GM18526 (cell line): ENCODE results near the gene EMC8.

Source experiments
- POLR2A ChIP-seq: IDR thresholded peaks from 3 replicates; pipeline ENCODE4 v1.6.1; 2011; ENCODE audit not compliant: insufficient read length; ENCODE audit errors: extremely low read depth

The EMC8 gene

DNA sequence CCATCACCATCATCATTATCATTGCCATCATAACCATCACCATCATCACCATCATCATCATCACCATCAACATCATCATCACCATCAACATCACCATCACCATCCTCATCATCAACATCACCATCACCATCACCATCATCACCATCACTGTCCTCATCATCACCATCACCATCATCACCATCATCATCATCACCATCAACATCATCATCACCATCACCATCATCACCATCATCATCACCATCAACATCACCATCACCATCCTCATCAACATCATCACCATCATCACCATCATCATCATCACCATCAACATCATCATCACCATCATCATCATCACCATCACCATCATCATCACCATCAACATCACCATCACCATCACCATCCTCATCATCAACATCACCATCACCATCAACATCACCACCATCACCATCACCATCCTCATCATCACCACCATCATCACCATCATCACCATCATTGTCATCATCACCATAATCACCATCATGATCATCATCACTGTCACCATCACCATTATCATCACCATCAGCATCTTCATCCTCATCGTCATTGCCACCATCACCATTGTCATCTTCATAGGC lies 24.1 kb upstream of the EMC8 start:
- no peak for TF ChIP-seq POLR2A

GRCh38 chr16:85822145-85822544 lies 22.8 kb upstream of the EMC8 start:
- no peak for TF ChIP-seq POLR2A

DNA sequence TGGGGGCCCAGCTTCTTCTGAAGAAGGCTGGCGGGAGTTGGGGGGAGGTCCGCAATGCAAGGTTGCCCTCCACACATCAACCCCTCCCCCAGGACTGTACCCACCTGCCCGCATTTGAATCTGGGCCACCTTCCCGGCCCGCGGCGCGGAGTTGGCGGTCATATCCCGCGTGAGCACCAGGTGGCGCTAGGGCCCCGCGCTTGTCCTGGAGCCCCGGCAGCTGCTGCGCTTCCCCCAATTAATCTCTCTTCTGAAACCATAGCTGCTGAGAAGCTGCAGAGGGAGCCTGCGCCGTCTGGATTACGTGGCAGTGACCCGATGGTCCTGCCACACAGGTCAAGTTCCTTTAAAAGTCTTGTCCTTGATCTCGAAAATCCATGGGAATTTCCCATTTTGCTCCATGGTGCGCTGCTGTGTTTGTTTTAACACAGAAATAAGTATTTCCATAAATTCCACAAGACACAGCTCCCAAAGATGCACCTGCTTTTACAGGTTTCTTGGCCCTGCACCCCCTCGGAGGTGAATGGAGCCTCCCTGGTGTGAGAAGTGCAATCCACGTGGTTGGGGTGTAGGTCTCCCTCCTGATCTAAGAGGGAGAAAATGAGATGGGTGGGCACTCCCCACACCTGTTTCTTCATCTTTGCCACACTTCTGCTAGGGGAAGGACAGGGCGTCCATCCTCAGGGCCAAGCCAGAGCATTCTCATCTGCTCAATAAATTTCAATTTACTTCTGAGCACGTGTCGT lies 22.2 kb upstream of the EMC8 start:
- no peak for TF ChIP-seq POLR2A

DNA sequence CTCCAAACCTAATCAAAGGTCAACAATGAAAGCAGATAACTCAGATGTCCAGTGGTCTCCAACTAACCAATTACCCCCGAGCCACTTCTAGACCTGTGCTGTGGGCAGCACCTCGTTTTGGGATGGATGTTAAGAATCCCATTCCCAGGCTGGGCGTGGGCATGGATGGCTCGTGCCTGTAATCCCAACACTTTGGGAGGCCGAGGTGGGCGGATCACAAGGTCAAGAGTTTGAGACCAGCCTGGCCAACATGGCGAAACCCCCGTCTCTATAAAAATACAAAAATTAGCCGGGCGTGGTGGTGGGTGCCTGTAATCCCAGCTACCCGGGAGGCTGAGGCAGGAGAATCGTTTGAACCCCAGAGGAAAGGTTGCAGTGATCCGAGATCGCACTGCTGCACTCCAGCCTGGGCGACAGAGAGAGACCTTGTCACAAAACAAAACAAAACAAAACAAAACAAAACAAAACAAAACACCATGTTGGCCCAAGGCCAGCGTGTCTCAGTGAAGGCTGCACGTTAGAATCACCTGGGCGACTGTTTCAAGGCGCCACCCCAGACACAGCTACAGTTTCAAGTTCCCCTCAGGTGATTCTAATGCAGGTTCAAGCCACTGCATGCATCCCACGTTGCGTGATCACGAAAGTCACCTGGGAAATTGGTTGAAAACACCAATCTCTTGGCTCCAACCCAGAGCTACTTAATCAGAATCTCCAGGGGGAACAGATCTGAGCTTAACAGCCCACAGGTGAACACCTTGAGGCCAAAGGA lies 21.4 kb upstream of the EMC8 start:
- no peak for TF ChIP-seq POLR2A

- no peak for TF ChIP-seq POLR2A
These were observed 20.4 kb upstream of the EMC8 start for GRCh38 chr16:85819771-85820170.

DNA sequence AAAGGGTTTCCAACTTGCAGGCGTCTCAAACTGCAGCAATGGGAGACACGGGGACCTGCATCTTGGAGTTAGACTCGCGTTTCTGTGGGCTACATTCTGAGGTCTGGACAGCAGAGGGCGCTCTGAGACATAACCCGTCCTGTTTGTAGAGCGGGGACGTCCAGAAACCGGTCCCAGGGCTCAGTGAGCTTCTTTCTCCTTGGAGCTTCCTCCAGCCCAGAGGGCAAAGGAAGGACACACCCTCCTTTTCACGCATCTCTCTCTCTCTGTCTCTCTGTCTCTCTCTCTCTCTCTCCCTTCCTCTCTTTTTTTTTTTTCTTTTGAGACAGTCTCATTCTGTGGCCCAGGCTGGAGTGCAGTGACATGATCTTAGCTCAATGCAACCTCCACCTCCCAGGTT lies 19.9 kb upstream of the EMC8 start:
- no peak for TF ChIP-seq POLR2A

DNA sequence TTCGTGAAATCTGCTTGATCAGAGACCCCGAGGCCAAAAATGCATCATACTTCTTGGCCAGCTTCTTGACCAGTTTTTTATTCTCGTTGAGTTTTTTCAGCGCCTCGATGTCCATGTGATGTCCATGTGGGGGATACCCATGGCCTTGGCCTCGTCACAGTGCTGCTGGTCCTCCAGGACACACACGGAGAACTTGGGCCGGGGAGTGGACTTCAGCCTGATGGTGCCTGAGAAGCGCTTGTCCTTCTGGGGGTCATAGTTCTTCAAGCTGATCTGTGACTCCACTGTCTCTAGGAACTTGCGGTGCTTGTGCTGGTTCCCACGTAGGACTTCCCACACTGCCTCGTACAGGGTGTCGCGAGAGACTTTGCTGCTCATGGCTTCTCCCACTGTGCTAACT lies 16.8 kb upstream of the EMC8 start:
- no peak for TF ChIP-seq POLR2A

- TF ChIP-seq POLR2A: no peak
These were observed 13.7 kb upstream of the EMC8 start for GRCh38 chr16:85812811-85813700.

DNA sequence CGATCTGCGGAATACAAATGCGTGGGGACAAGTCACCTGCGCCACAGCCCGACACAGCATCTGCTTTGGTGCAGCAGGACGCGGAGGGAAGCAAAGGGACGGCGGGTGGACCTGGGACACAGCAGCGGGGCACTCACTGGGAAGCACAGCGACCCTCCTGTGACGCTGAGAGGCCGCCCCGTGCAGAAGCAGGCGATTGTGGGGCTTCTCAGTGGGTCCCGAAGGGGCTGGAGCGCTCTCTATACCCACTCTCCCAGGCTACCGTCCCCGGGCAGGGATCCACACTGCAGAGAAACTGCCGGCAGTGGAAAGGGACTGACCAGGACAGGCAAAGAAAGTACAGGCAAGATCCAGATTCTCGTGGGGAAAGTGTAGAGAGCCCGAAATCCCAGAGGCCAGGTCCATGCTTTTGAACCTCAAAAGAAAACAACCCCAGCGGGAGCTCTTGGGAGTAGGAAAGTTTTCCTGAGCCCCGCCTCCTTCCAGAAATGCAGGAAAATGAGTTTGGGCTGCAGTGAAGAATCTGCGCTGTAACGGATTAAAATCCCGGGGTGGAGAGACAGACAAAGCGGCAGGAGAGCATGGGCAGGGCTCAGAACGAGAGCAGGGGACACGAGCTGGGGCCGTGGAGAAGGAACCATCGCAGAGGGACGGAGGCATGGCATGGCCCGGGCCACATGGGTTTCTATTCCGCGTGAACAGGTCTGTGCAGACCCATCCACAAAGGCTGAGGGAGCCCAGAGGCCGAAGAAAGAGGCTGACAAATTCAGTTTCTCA lies 12.9 kb upstream of the EMC8 start:
- no peak for TF ChIP-seq POLR2A

DNA sequence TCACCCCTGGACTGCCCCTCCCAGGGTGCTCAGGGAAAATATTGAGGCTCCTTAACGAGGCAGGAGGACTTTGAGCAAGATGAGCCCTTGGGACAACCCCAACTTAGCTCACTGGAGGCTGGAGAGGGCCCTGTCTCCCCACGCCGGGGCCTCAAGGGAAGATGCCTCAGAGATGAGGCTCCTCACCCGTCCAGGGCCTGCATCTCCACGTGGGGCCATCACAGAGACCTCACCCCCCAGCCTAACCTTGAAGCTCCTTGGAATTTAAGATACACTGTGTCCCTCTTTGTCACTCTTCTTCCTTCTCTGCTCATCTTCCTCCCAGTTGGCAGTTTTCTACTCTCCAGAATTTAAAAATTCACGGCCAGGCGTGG lies 11.4 kb upstream of the EMC8 start:
- TF ChIP-seq POLR2A: no peak

GRCh38 chr16:85810097-85810741 lies 10.9 kb upstream of the EMC8 start:
- no peak for TF ChIP-seq POLR2A

- no peak for TF ChIP-seq POLR2A
These were observed 10.3 kb upstream of the EMC8 start for GRCh38 chr16:85809645-85810044.

DNA sequence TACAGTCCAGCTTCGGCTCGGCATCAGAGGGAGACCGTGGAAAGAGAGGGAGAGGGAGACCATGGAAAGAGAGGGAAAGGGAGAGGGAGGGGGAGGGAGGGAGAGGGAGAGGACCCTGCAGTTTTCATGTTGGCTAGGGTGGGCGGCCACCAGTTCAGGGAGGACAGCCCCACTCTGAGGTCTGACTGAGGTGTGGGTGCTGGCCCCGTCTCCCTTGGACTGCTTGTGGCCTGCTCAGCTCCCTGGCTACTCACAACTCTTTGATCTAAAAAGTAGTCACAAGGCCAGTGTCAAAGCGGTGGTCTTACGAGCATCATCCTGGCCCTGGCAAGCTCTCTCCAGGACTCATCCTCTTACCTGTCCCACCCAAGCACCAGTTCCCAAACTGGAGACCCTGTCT lies 9.6 kb upstream of the EMC8 start:
- TF ChIP-seq POLR2A: no peak

DNA sequence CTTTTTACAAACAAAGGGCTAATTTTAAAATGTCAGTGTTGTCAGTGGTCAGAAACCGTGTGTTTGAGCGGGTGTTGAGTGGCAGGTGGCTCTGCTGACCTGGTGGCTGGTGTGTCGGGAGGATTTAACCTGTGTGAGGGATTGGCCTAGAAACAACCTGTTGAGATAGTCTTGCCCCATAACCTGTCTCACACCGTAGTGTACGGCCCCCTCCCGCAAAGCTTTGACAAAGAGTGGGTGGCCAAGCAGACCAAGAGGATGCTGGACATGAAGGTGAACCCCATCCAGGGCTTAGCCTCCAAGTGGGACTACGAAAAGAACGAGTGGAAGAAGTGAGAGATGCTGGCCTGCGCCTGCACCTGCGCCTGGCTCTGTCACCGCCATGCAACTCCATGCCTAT lies 7.2 kb upstream of the EMC8 start:
- no peak for TF ChIP-seq POLR2A

- TF ChIP-seq POLR2A: no peak
These were observed 6.2 kb upstream of the EMC8 start for GRCh38 chr16:85805442-85806045.
